Measurements from ENCODE around the gene DNASE2B.

Gene DNASE2B

DNA sequence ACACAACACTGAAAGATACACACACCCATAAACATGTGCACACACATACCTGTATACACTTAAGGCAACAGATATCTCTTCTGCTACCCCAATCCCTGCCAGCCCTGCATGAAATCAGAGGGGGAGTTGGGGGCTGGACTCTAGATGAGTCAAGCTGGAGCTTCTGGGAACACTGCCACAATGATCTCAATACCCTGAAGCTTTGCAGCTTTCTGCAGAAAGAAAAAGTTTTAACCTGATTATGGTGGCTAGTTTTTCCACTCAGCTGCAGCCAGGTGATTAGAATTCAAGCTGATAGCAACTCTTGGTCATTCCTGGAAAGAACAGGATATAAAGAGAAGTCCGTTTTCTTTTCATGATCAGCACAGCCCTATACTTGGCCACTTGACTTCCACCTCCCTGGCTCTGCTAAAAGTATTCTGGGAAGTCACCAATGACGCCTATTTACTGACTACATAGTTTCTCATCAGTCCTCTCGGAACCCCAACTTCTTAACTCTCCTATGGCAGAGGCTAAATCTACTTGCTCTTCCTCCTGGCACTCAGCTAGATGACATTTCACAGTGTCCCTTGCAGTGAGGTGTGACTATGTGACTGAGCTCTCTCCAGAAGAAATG lies 20.7 kb upstream of the DNASE2B start:
- H3K4me3 ChIP-seq (ENCODE audit: low read depth, low read length), result no peak overlapping the region
- TF ChIP-seq, protein P1, sequence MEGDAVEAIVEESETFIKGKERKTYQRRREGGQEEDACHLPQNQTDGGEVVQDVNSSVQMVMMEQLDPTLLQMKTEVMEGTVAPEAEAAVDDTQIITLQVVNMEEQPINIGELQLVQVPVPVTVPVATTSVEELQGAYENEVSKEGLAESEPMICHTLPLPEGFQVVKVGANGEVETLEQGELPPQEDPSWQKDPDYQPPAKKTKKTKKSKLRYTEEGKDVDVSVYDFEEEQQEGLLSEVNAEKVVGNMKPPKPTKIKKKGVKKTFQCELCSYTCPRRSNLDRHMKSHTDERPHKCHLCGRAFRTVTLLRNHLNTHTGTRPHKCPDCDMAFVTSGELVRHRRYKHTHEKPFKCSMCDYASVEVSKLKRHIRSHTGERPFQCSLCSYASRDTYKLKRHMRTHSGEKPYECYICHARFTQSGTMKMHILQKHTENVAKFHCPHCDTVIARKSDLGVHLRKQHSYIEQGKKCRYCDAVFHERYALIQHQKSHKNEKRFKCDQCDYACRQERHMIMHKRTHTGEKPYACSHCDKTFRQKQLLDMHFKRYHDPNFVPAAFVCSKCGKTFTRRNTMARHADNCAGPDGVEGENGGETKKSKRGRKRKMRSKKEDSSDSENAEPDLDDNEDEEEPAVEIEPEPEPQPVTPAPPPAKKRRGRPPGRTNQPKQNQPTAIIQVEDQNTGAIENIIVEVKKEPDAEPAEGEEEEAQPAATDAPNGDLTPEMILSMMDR (IDR thresholded peaks at IDR 0.05; ENCODE audit: insufficient read depth, low read length, missing control alignments), result no peak
- CTCF ChIA-PET, result interaction anchor here (0.8 to 1.6 kb wide), 6 partner anchors 7 to 376 kb away, joined by 3 to 4 read pairs (median 3); no protein-coding TSS in a partner anchor
- POLR2A ChIA-PET, result interaction anchor here (1.0 kb wide), 1 partner anchor 12 kb away, joined by 3 read pairs; no protein-coding TSS in a partner anchor
- DNase-seq (ENCODE audit: low read depth, low spot score), result no peak

DNA sequence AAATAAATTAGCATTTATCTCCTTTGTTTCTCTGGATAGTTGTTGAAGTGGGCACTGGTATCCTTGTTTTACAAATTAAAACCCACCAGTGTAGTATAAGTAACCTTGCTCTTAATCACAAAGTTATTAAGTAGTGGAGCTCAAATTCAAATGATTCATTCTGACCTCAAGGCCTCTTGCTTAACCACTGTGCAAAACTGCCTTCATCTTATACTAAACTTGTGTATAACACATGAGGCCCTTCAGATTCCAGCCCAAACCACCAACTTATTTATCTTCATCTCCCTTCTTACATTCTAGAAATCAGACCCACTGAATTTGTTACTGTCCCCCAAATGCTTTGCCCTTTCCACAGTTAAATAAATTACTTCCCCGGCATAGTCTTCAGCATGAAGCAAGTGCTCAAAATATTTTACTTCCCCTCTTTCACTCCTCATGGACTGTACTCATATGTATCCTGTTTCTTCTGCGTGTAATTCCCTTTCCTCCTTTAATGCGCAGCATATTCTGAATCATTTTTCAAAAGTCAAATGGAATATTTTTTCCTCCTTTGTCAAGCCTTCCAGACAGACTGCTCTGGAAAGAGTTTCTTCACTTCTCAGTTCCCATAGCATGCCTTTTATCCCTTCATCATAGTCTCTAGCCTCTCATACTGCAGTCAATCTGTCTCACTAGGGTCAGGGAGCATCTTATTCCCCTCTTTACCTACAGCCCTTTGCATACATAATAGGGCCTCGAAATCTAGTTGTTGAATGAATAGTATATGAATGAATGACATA lies 19.0 kb upstream of the DNASE2B start:
- CTCF ChIA-PET, result interaction anchor here (1.6 kb wide), 1 partner anchor 9 kb away, joined by 4 read pairs; no protein-coding TSS in a partner anchor

DNA sequence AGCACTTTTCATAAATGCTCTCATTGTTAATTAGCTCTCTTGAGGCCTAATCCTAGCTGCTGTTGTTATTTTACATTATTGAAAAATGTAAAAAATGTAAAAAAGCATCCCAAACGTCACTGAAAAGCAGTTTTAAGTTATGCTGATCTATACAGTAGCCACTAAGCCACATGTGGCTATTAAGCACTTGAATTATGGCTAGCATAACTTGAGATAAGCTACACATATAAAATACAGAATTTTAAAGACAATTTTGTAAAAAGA lies 18.4 kb upstream of the DNASE2B start:
- ChIA-PET POLR2A (no interaction called here), CTCF (no interaction called here)
- TF ChIP-seq, protein P1 (IDR thresholded peaks at IDR 0.05; ENCODE audit: insufficient read depth, low read length, missing control alignments), result no peak
- H3K4me3 ChIP-seq (ENCODE audit: low read depth, low read length), result no peak overlapping the region
- DNase-seq (ENCODE audit: low read depth, low spot score), result no peak

More for the DNA sequence above, 19.0 kb upstream of the DNASE2B start:
- peak; percentile 46 for DNase-seq (ENCODE audit: low read depth, low spot score)
- TF ChIP-seq, protein P1 (IDR thresholded peaks at IDR 0.05; ENCODE audit: insufficient read depth, low read length, missing control alignments), result no peak
- no peak overlapping the region for H3K4me3 ChIP-seq (ENCODE audit: low read depth, low read length)
- POLR2A ChIA-PET, result interaction anchor here (1.2 kb wide), 1 partner anchor 81 kb away, joined by 4 read pairs; no protein-coding TSS in a partner anchor

DNA sequence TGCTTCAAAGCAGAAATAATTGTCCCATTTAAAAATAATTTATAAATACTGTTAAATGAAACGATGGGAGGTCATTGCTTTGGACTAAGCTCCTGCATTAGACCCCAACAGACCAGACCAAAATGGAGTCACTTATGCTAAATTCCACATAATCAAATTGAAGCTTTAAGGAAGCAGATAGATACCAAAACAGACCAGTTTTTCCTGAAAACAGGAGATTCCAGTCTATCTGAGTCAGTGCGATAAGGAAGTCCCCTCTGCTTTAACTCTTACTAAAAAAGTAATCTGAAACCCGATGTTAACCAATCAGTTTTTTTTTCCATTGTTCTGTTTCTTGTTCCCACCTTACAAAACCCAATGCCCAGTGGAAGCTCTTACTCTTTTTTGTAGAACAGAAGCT lies 16.2 kb upstream of the DNASE2B start:
- TF ChIP-seq, protein P1 (IDR thresholded peaks at IDR 0.05; ENCODE audit: insufficient read depth, low read length, missing control alignments), result no peak
- no peak for DNase-seq (ENCODE audit: low read depth, low spot score)
- ChIA-PET CTCF (interaction anchor here (1.2 to 1.4 kb wide), 3 partner anchors 9 to 53 kb away, joined by 3 to 5 read pairs (median 3); no protein-coding TSS in a partner anchor), POLR2A (interaction anchor here (0.7 kb wide), 1 partner anchor 236 kb away, joined by 4 read pairs; no protein-coding TSS in a partner anchor)
- H3K4me3 ChIP-seq (ENCODE audit: low read depth, low read length), result no peak overlapping the region

DNA sequence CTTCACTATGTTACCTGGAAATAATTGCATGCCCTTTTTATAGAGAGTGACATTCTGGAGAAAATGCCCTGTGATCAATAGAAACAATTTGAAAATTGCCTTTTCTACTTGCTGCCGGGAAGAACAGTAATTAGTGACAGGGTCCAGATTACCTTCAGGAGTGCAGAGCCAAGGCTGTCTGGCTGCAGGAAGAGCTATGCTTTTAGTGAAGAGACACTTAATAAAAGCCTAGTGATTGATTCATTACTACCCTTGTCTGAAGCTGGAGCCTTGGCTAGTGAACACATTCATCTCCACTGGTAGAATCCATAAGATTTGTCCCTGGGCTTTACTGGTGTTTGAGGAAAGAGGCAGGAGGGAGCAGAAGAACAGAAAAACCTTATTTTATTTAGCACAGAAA lies 12.9 kb upstream of the DNASE2B start:
- POLR2A ChIA-PET, result no interaction called here
- no peak overlapping the region for H3K4me3 ChIP-seq (ENCODE audit: low read depth, low read length)
- CTCF ChIA-PET, result no interaction called here
- TF ChIP-seq, protein P1 (IDR thresholded peaks at IDR 0.05; ENCODE audit: insufficient read depth, low read length, missing control alignments), result no peak
- DNase-seq (ENCODE audit: low read depth, low spot score), result no peak

Data from AG04449 (cell line).